WI38 (cell line): ENCODE data around the gene RRAGD.

ENCODE experiments used
- H3K4me3 ChIP-seq: 2 replicates; pipeline ENCODE4 v1.5.1; 2011; ENCODE audit warnings: low read depth, mild to moderate bottlenecking, control low read depth, low read length
- TF ChIP-seq, protein P1 (sequence below): IDR thresholded peaks from 2 replicates; pipeline ENCODE4 v1.5.1; 2012; ENCODE audit warnings: low read depth, mild to moderate bottlenecking, control low read depth, low read length

Gene RRAGD

DNA sequence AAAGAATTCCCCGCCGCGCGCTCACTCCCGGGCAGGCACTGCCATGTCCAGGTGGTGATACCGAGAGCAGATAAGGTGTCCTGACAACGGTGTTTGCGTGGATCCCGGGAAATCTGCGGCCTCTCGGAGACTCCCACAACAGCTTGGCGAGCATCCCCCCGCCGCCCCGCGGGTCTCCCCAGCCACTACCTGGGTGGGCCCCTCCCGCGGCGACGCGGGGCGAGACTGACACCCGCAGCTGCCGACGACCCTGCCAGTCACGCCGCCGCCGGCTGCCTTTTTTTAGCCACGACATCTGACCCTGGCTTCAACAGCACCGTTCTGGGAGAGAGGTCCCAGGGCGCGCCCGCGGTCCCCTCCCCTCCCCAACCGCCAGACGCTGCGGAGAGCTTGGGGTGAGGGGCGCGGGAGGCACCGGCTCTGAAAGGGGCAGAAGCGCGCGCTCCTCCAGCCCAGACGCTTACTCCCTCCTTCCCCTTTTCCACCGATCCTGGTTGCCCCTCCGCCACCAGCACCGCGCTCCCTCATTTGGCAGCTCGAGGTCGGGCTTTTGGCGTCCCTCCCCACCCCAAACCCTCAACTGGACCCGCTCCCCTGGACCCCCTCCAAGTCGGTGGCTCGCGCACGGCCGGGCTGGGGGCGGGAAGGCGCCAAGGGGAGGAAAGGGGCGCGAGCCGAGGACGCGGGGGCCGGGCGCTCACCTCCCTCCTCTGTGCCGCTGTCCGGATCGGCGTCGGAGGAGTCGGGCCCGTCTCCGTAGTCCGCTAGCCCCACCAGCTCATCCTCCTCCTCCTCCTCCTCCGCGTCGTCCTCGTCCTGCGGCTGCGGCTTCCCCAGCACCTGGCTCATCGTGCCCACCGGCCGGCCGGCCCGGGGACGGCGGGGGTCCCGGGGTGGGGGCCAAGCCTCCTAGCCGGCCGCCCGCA lies 665 bp downstream of the RRAGD start:
- peak overlapping the region; percentile 46 for H3K4me3 ChIP-seq
- TF ChIP-seq, protein P1, sequence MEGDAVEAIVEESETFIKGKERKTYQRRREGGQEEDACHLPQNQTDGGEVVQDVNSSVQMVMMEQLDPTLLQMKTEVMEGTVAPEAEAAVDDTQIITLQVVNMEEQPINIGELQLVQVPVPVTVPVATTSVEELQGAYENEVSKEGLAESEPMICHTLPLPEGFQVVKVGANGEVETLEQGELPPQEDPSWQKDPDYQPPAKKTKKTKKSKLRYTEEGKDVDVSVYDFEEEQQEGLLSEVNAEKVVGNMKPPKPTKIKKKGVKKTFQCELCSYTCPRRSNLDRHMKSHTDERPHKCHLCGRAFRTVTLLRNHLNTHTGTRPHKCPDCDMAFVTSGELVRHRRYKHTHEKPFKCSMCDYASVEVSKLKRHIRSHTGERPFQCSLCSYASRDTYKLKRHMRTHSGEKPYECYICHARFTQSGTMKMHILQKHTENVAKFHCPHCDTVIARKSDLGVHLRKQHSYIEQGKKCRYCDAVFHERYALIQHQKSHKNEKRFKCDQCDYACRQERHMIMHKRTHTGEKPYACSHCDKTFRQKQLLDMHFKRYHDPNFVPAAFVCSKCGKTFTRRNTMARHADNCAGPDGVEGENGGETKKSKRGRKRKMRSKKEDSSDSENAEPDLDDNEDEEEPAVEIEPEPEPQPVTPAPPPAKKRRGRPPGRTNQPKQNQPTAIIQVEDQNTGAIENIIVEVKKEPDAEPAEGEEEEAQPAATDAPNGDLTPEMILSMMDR: no peak

DNA sequence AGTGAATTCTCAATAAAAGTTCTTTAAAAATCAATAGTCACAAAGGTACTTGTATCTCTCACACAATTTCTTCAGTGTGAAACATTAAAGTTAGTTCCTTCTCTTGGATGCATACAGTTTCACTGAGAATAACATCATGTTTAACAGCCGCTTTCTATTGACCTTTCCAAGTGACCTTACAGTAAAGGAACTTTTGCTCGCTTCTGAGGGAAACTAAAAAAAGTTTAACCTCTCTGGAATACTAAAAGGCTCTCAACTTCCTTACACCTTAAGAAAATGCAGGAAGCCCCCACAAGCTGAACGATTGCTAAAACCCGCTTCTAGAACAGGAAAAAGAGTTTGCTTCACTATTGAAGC lies 1.3 kb downstream of the RRAGD start:
- TF ChIP-seq, protein P1: no peak
- no peak overlapping the region for H3K4me3 ChIP-seq

DNA sequence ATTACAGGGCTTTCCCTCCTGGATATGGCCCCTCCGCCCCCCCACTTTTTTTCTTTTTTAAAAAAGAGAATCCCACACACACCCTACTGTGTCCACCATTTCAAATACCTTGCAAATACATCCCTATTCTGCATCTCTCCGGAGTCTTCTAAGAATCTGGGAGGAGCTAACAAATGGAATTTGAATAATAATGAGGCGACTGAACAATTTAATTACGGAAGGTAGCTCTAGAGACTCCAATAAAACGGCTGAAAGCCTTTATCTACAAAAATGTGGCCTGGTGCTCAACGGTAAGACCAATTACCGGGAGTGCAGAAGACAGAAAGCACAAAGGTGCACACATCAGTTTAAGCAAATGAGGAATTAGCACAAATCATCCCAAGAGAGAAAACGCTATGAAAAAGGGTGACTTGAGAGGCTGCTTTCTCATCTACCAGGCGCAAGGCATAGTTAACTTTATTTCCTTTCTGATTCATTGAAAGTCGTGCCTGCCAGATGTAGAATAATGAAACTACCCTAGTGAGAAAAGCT lies 1.8 kb downstream of the RRAGD start:
- TF ChIP-seq, protein P1: no peak
- no peak overlapping the region for H3K4me3 ChIP-seq

DNA sequence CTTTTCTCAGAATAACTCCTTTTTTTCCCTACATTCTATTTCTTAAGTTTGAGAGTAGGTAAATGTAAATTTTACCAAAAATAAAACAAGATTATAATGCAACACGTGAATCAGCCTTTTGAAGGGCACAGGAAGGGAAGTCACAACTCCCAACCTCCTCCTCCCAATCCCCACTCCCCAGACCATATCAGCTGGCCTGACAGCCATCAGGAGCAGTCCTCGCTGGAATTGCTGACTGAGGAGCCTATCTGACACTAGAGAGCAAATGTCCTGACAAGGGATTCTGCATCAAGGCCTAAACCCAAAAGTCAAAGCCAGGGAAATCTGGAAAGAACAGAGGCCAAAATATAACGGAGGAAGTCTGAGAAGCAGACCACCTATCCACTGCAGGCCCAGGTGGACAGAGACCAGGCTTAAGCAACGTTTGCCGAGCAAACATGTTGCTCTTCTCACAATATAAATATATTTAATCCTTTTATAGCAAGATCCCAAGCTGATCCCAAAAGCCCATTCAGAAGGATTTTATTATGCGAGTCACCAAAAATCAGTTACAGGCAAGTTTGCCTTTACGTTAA lies 2.5 kb downstream of the RRAGD start:
- TF ChIP-seq, protein P1: no peak
- no peak overlapping the region for H3K4me3 ChIP-seq

DNA sequence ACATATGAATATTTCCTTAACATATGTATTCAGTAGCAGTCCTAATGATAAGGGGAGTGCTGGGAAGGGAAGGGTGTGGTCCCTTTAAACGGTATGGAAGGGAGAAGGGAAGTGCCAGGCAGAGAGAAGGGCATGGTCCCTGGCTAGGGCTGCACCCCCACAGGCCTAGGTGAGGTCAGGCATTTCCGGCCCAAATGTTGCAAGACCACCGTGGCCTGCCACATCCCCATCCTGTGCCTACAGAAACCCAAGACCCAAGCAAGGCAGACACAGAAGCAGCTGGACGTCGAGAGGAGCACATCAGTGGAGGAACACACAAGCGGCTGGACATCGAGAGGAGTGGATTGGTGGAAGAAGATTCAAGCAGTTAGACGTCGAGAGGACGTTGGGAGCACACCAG lies 5.9 kb downstream of the RRAGD start:
- H3K4me3 ChIP-seq: no peak overlapping the region
- TF ChIP-seq, protein P1: no peak

DNA sequence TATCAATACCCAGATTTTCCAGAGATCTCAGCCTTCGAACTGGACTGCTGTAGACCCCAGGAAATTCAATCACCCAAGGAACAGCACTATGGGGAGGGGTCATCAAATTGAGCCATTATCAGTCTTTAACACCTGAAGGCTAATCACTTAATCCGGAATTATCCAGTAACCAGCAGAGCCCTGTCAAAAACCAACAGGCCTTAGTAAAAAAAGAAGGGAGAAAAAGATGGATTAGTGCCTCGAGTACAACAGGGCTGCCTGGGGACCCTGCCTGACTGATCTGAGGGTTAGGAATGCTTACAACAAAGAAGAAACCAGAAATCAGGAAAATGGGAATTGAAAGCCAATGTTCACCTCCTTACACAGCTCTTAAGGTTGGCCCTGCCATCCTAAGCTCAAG lies 7.6 kb downstream of the RRAGD start:
- TF ChIP-seq, protein P1: no peak
- H3K4me3 ChIP-seq: no peak overlapping the region

DNA sequence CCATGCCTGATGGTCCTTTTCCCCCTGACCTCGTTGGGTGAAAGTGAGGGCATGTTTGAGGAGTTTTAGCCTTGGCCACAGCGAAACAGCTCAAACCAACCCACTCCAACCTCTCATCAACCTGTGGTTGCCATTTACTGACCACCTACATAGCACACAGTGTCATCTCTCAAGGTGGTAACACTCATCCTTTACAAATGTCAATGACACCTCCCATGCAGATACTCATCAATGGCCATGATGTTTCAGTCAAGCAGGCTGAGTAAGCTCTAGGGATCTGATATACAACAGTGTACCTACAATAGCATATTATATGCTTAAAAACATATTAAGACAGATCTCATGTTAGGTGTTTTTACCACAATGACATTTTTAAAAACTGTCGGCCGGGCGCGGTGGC lies 9.3 kb downstream of the RRAGD start:
- H3K4me3 ChIP-seq: no peak overlapping the region
- TF ChIP-seq, protein P1: no peak
